Cardiac fibroblast (primary cell): Measurements from ENCODE around the gene DLEC1.

Experiments used
- DNase-seq, 2 donors: peaks; one replicate each; pipeline versions ENCODE4 v3.0.0 to v3.0.0-alpha.2; 2010; ENCODE audit warnings: low read depth in 2 of 2
- H3K4me3 ChIP-seq, 2 donors: replicated peaks in 1 of 2; 1 replicate in 1 of 2; 2 replicates in 1 of 2; pipeline ENCODE4 v1.5.1; 2011; ENCODE audit warnings: low read depth in 2 of 2, low read length in 2 of 2, mild to moderate bottlenecking in 2 of 2, moderate library complexity in 1 of 2
- TF ChIP-seq, protein P1 (sequence below): IDR thresholded peaks from one replicate; pipeline ENCODE4 v1.5.1; 2011; ENCODE audit warnings: low read depth, mild to moderate bottlenecking, low read length, inconsistent platforms

Gene DLEC1

DNA sequence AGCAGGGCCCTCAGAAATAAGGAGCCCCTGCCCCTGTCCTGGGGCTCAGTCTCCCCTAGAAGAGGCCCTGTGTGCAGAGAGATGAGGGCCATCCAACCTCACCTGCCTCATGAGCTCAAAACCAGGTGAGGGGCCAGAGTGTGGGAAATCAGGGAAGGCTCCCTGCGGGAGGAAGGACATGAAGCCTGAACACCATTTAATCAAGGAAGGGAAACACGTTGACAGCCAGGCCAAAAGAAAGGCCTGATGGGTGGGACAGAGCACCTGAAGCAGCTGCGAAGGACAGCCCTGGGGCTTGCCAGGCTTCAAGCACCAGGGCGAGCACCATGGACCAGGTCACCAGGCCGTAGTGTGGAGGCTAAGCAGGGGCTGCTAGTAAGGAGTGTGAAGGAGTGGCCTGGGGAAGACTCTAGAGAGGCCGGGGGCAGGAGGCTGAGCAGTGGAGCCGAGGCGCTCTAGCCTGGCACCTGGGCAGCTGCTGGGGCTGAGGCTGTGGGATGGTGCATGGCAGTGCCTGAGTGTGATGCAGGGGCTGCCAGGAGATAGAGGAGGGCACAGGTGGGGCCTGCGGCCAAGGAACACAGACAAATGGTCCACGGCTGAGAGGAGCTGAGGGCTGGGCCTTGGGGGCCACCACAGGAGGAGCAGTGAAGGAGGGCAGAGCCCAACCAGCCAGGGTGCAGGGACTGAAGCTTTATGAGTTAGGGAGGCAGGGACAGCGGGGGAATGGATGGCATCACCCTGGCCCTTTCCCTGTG, 81.9 kb downstream of the DLEC1 start:
- TF ChIP-seq, protein P1, sequence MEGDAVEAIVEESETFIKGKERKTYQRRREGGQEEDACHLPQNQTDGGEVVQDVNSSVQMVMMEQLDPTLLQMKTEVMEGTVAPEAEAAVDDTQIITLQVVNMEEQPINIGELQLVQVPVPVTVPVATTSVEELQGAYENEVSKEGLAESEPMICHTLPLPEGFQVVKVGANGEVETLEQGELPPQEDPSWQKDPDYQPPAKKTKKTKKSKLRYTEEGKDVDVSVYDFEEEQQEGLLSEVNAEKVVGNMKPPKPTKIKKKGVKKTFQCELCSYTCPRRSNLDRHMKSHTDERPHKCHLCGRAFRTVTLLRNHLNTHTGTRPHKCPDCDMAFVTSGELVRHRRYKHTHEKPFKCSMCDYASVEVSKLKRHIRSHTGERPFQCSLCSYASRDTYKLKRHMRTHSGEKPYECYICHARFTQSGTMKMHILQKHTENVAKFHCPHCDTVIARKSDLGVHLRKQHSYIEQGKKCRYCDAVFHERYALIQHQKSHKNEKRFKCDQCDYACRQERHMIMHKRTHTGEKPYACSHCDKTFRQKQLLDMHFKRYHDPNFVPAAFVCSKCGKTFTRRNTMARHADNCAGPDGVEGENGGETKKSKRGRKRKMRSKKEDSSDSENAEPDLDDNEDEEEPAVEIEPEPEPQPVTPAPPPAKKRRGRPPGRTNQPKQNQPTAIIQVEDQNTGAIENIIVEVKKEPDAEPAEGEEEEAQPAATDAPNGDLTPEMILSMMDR: no peak
- DNase-seq: no peak
- H3K4me3 ChIP-seq: no peak overlapping the region

DNA sequence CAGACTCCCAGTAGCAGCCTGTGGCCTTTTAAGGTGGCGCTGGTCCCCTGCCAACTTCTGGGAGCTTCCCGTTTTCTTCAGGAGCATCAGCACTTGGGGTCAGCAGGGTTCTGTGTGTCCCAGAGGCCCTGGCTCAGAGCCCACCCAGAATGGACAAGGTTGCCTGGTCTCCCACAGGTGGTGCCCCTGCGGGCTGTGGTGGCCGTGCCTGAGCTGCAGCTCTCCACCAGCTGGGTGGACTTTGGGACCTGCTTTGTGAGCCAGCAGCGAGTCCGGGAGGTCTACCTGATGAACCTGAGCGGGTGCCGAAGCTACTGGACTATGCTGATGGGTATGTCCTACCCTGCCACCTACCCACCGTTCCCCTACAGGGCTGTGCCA, 82.4 kb downstream of the DLEC1 start:
- no peak for DNase-seq
- no peak overlapping the region for H3K4me3 ChIP-seq
- TF ChIP-seq, protein P1: no peak

DNA sequence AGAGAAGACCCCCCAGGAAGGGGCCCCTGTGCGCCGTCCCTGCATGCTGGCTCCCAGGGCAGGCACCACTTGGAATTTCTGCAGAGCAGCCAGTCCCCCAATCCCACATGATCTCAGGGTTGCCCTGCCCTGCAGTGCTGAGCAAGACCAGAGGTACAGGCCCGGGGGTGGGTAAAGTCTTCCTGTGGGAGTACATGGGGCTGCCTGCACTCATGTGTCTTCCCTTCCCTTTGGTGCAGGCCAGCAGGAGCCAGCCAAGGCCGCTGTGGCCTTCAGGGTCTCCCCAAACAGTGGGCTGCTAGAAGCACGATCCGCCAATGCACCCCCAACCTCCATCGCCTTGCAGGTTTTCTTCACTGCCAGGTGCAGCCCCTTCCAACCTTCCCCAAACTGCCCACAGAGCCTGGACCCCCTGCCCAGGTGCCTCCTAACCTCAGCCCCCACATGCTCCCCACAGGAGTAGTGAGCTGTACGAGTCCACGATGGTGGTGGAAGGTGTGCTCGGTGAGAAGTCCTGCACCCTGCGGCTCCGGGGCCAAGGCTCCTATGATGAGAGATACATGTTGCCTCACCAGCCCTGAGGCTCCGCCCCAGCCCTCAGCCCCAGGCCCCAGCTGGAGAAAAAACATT, 82.9 kb downstream of the DLEC1 start:
- TF ChIP-seq, protein P1: no peak
- H3K4me3 ChIP-seq: no peak overlapping the region
- no peak for DNase-seq

DNA sequence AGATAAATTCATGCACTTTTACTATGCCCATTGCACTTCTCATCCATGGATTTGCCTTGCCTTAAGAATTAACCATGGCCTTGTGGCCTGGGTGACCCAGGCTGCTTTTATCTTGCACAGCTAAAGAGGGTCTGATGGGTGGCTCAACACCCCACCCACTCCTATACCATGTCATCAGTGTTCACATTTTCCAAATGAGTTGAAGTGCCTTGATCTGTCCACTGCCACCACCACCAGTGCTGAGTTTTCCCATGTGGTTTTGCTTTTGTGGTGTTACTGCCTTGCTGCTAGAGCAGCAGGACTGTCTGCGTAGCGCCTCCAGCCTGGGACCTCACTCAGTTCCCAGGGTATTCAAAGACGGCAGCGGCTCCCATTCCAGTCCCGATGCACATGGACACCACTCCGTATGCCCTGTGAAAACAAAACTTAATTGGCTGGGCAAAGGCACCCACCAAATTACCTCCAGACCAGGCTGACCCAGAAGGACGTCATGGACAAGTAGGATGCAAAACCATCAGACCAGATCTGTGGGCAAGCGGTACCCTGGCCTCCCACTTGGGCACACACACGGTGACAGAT, 83.8 kb downstream of the DLEC1 start:
- no peak overlapping the region for H3K4me3 ChIP-seq
- DNase-seq: no peak
- TF ChIP-seq, protein P1: no peak

DNA sequence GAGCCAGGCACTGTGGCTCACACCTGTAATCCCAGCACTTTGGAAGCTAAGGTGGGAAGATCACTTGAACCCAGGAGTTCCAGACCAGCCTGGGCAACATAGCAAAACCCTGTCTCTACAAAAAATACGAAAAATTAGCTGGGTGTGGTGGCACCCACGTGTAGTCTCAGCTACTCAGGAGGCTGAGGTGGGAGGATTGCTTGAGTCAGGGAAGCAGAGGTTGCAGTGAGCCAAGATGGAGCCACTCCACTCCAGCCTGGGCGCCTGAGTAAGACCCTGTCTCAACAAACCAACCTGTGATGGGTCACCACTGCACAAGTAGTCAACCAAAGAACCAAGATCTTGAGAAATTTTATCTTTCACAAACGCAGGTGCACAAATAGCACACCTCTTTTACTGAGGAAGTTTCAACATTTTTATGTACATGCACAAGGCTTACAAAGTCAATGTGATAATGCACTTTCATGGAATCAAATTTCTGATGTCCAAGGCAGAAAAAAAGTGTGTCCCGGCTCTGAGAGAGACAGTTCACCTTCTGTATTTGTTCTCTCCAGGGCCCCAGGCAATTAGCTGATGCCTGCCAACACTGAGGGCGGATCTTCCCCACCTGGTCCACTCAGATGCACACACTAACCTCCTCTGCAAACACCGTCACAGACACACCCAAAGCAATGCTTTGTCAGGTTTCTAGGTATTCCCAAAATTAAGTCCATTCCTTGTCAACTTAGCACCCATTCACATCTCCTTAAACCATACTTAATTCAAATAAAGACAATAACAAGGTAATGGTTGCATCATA, 85.5 kb downstream of the DLEC1 start:
- TF ChIP-seq, protein P1: no peak
- no peak for DNase-seq
- H3K4me3 ChIP-seq: no peak overlapping the region

DNA sequence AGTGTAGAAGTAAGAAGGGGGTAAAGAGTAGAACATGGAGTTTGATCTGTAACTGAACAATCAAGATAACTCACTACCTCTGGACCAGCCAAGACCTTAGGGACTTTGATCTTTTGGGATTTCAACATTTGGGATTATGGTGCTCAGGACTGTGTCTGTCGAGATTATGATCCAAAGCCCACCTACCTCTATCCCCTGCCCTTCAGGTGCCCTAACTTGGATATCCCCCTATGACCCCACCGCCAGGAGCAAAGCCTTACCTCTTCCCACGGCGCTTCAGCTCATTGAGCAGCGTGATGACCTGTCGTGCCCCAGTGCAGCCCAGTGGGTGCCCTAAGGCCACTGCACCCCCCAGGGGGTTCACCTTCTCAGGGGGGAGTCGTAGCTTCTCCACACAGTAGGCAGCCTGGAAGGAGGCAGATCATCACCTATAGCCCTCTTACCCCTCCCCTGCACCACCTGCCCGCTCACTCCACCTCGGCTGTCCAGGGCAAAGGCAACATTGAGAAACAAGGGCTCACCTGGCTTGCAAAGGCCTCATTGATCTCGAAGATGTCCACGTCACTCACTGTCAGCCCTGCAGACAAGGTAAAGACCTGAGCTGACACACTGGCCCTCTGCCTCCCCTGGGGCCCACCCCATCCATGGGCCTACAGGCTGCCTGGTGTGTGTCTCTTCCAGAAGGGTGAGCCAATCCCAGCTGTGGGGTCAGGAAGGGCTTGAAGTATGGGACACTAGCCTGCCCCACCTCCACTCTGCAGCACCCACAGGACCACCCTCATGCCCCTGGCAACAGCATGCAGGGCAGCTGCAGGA, 86.5 kb downstream of the DLEC1 start:
- no peak for DNase-seq
- TF ChIP-seq, protein P1: no peak
- H3K4me3 ChIP-seq: no peak overlapping the region
